Heart right ventricle (tissue), 16 donors: ENCODE data around the gene CHST11. TPM values are rescaled to one million over a fixed set of nuclear protein-coding genes. Genes with fewer than 3 reads are reported as not detected.

Experiments used
- ATAC-seq, 8 donors: fragments of 200-7000 bp; cut with Tn5 transposase; one replicate each; pipeline ENCODE4 v1.9.1; 2020; ENCODE audit warnings: mild to moderate bottlenecking in 8 of 8, moderate library complexity in 8 of 8, moderate number of reproducible peaks in 1 of 8
- DNase-seq, 2 donors: peaks; one replicate each; pipeline ENCODE4 v3.0.0-alpha.2; 2020
- H3K27ac ChIP-seq, 10 donors: fragments of 200-600 bp; sonication (generic) in 2 of 10; one replicate each; pipeline versions ENCODE4 v1.5.0 to v1.8.0; 2020 to 2022; ENCODE audit warnings: mild to moderate bottlenecking in 3 of 10
- H3K27me3 ChIP-seq, 7 donors: fragments of 200-600 bp; one replicate each; pipeline ENCODE4 v1.8.0; 2021 to 2022; ENCODE audit warnings: mild to moderate bottlenecking in 2 of 7
- H3K36me3 ChIP-seq, 9 donors: fragments of 200-600 bp; sonication (generic) in 1 of 9; one replicate each; pipeline versions ENCODE4 v1.5.0 to v1.8.0; 2020 to 2022; ENCODE audit warnings: mild to moderate bottlenecking in 2 of 9
- H3K4me1 ChIP-seq, 9 donors: fragments of 200-600 bp; sonication (generic) in 1 of 9; one replicate each; pipeline versions ENCODE4 v1.5.0 to v1.8.0; 2020 to 2022; ENCODE audit warnings: mild to moderate bottlenecking in 4 of 9
- H3K4me3 ChIP-seq, 10 donors: fragments of 200-600 bp; sonication (generic) in 2 of 10; one replicate each; pipeline versions ENCODE4 v1.5.0 to v1.8.0; 2020 to 2022; ENCODE audit warnings: mild to moderate bottlenecking in 7 of 10, moderate library complexity in 2 of 10
- H3K9me3 ChIP-seq, 11 donors: fragments of 200-600 bp in 10 of 11; sonication (generic) in 2 of 11; one replicate each; pipeline versions ENCODE4 v1.5.0 to v1.8.0; 2013 to 2022; ENCODE audit warnings: mild to moderate bottlenecking in 2 of 11, control low read depth in 1 of 11, moderate library complexity in 1 of 11
- CTCF ChIP-seq, 9 donors: fragments of 200-600 bp; sonication (generic) in 2 of 9; IDR thresholded peaks; one replicate each; pipeline versions ENCODE4 v1.5.0 to v1.8.0; 2021 to 2022; ENCODE audit warnings: antibody characterized with exemption in 9 of 9, mild to moderate bottlenecking in 5 of 9, moderate library complexity in 1 of 9
- WGBS, 2 donors: extraction: QIAGEN DNeasy Blood & Tissue Kit; methylation state at CpG; one replicate each; pipeline ENCODE4 v1.1.7; 2013; ENCODE audit warnings: inconsistent platforms in 1 of 2; 5-methylcytosine and 5-hydroxymethylcytosine counted together
- intact Hi-C, 10 donors: fragments of 100-400 bp; cut with DNase I; formaldehyde crosslinking; loops; one replicate each; pipeline versions ENCODE4 v1.11.1 to v1.14.2; 2022
- polyA plus RNA-seq, 2 donors: library from polyadenylated mRNA; stranded (reverse); fragments of 200-250 nt; gene quantifications; one replicate each; pipeline ENCODE4 v1.2.3, GENCODE V29; 2013
- total RNA-seq, 10 donors: library from RNA; stranded (reverse); fragmentation: NEBNext Ultra II Directional in 3 of 10; extraction: Animal tissue kit (Norgen Biotek cat#: 25700) in 3 of 10; gene quantifications; one replicate each; pipeline versions ENCODE4 v1.2.1 to v1.2.4, GENCODE V29; 2021 to 2023
- donor health status: Arrhythmogenic right ventricular cardiomyopathy.
- donor health status: ischemic (EF 13 %, LVEDD 7.1; RV severe dilation, severe dysfunction).
- donor health status: healthy with polysubstance abuse.
- donor health status: DM: no; HTN: yes; CAD: no.
- donor health status: DM: no; HTN: no; CAD: no.
- donor health status: ischemic (EF 25% LVEDD 6.9; RV normal size, moderate dysfunction).
- donor health status: ischemic (EF 25% LVEDD 5.7; RV mildly dilated, moderate dysfunction).
- donor health status: healthy.
- donor health status: DM: yes; HTN: yes; CAD: no.
- donor health status: Ischemic cardiomyopathy.
- donor health status: ischemic (EF 35%, LVEDD 5.7; RV mildly dilated, moderate dysfunction).
- donor health status: nonischemic (EF 11% LVEDD 7.7; RV severe dilation, severe dysfunction).
- donor health status: DM: yes; HTN: yes; CAD: no.
- donor health status: PGD.
- donor health status: ischemic (EF 29% LVEDD 5.4; RV normal size, mild dysfunction).
- donor health status: nonischemic (EF 23%, LVEDD 6.1; RV moderate dilation, normal function).

Gene CHST11
- total and polyA plus RNA-seq, 12 donors, result 1.1 to 12.7 (median 4.3) TPM

GRCh38 chr12:104710940-104711689 is 254.4 kb downstream of the CHST11 start:
- Histone ChIP-seq H3K36me3 (no peaks in the 10 kb centered on the region), H3K9me3 (no peaks in the 10 kb centered on the region), H3K4me1 (peaks cover 3 to 29% (median 15%) of the 10 kb centered on the region in 9 donors), H3K4me3 (no peak overlapping the region), H3K27me3 (no peaks in the 10 kb centered on the region), H3K27ac (no peak overlapping the region)
- DNase-seq (no peak), ATAC-seq (peak in 7 of 8 donors; percentile 41 to 72 (median 60))
- no peak for TF ChIP-seq CTCF (IDR thresholded peaks at IDR 0.05)
- intact Hi-C loops, result loop anchor here in 1 of 10 donors (10.0 kb wide), 1 partner anchor 256 kb away; the partner anchor contains the start of gene CHST11
- 31 to 39% methylated on average over 8 of the region's 8 CpGs for WGBS, 2 donors

- intact Hi-C loops, result loop anchor here in 1 of 10 donors (10.0 kb wide), 1 partner anchor 258 kb away; the partner anchor contains the start of gene CHST11
- WGBS, 2 donors, result 79 to 86% methylated on average over 6 of the region's 6 CpGs
- TF ChIP-seq CTCF (IDR thresholded peaks at IDR 0.05), result no peak
- DNase-seq, result no peak
- Histone ChIP-seq H3K36me3 (no peaks in the 10 kb centered on the region), H3K27me3 (no peaks in the 10 kb centered on the region), H3K27ac (no peak overlapping the region), H3K9me3 (no peaks in the 10 kb centered on the region), H3K4me1 (peaks cover 3 to 29% (median 15%) of the 10 kb centered on the region in 9 donors), H3K4me3 (no peak overlapping the region)
- ATAC-seq, result no peak
Measured at GRCh38 chr12:104712477-104712876, 255.7 kb downstream of the CHST11 start.

- no peaks in the 10 kb centered on the region for H3K36me3 ChIP-seq
- ATAC-seq (no peak), DNase-seq (no peak)
- no peaks in the 10 kb centered on the region for H3K27me3 ChIP-seq
- no peaks in the 10 kb centered on the region for H3K9me3 ChIP-seq
- no peak overlapping the region for H3K4me3 ChIP-seq
- peaks cover 3 to 29% (median 15%) of the 10 kb centered on the region in 9 donors for H3K4me1 ChIP-seq
- H3K27ac ChIP-seq, result no peak overlapping the region
- 97% methylated on average over 5 of the region's 5 CpGs for WGBS, 2 donors
- intact Hi-C loops, result loop anchor here in 1 of 10 donors (10.0 kb wide), 1 partner anchor 258 kb away; the partner anchor contains the start of gene CHST11
- TF ChIP-seq CTCF (IDR thresholded peaks at IDR 0.05), result no peak
Measured at GRCh38 chr12:104712968-104713367, 256.2 kb downstream of the CHST11 start.

GRCh38 chr12:104713444-104713843 is 256.7 kb downstream of the CHST11 start:
- no peak overlapping the region for H3K4me3 ChIP-seq
- no peak for DNase-seq
- H3K36me3 ChIP-seq, result no peaks in the 10 kb centered on the region
- TF ChIP-seq CTCF (IDR thresholded peaks at IDR 0.05), result no peak
- H3K27ac ChIP-seq, result no peak overlapping the region
- H3K27me3 ChIP-seq, result no peaks in the 10 kb centered on the region
- H3K4me1 ChIP-seq, result peaks cover 4 to 30% (median 15%) of the 10 kb centered on the region in 9 donors
- WGBS, 2 donors, result 78 to 82% methylated on average over 8 of the region's 8 CpGs
- intact Hi-C loops, result loop anchor here in 1 of 10 donors (10.0 kb wide), 1 partner anchor 259 kb away; the partner anchor contains the start of gene CHST11
- H3K9me3 ChIP-seq, result no peaks in the 10 kb centered on the region
- ATAC-seq, result no peak
